ENCODE measurements around the gene OR2V2.

GRCh38 chr5:181163487-181164075 is 16.2 kb downstream of the OR2V2 start:
- TF ChIP-seq PPARA (CRISPR knock-in tag; IDR thresholded peaks at IDR 0.05; ENCODE audit: borderline replicate concordance) (no peak), SNAI2 (CRISPR knock-in tag; IDR thresholded peaks at IDR 0.05) (no peak), CSDC2 (CRISPR knock-in tag; IDR thresholded peaks at IDR 0.05) (no peak), ZNF8 (CRISPR knock-in tag; IDR thresholded peaks at IDR 0.05) (no peak), PATZ1 (CRISPR knock-in tag; IDR thresholded peaks at IDR 0.05; ENCODE audit: borderline replicate concordance) (no peak), ZFP30 (CRISPR knock-in tag; IDR thresholded peaks at IDR 0.05) (no peak), ZFP3 (CRISPR knock-in tag; IDR thresholded peaks at IDR 0.05) (no peak), BACH2 (CRISPR knock-in tag; IDR thresholded peaks at IDR 0.05; ENCODE audit: borderline replicate concordance) (no peak)
